ENCODE measurements around the gene MDFIC. TPM values are rescaled to one million over a fixed set of nuclear protein-coding genes. Genes with fewer than 3 reads are reported as not detected.

MDFIC gene
- total RNA-seq, 1 donor from 2014 or later: 81.9 TPM

DNA sequence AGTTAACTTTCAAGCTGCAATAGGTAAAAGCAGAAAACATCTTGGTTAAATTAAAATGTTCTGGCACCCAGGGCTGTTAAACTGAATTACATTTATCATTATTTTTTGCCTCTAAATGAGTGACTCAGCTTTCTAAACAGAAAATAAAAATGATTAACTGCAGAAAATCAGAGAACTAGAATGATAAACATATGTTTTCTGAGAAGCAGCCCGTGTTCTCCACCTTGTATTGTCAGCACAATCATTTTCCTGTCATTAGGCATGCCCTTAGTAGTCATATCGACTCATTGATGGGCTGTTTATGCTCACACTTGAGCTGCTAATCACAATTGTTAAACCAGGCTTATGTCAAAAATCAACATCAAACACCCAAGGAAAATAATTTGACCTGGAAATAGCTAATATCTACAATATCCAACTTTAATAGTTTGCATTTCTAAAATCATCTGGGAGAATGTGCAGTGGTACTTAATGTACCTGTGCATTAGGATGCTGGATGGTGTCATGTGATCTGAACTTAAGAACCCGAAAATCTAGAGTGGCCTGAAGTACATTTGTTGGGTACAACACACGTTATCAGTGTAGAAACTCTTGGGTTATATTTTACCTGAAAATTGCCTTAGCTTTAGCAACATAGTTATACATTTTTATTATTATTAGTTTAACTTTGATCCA lies 2.3 kb downstream of the MDFIC start:
- intact Hi-C loops (cut with micrococcal nuclease): loop anchor here (1.0 to 10.0 kb wide), 6 partner anchors 8 to 1288 kb away; partner anchors contain the start of gene TES

GRCh38 chr7:114925434-114925833 lies 3.5 kb downstream of the MDFIC start:
- intact Hi-C loops (cut with micrococcal nuclease): loop anchor here (10.0 kb wide), 2 partner anchors 841 to 881 kb away; no protein-coding TSS in a partner anchor

- intact Hi-C loops (cut with micrococcal nuclease): loop anchor here (10.0 kb wide), 2 partner anchors 843 to 883 kb away; no protein-coding TSS in a partner anchor
Observed at GRCh38 chr7:114928060-114928459, 6.2 kb downstream of the MDFIC start.

- intact Hi-C loops (cut with micrococcal nuclease): loop anchor here (10.0 kb wide), 2 partner anchors 845 to 885 kb away; no protein-coding TSS in a partner anchor
Observed at GRCh38 chr7:114929570-114929969, 7.7 kb downstream of the MDFIC start.

GRCh38 chr7:114930107-114930661 lies 8.3 kb downstream of the MDFIC start:
- intact Hi-C loops (cut with micrococcal nuclease): loop anchor here (2.0 kb wide), 1 partner anchor 65 kb away; no protein-coding TSS in a partner anchor

DNA sequence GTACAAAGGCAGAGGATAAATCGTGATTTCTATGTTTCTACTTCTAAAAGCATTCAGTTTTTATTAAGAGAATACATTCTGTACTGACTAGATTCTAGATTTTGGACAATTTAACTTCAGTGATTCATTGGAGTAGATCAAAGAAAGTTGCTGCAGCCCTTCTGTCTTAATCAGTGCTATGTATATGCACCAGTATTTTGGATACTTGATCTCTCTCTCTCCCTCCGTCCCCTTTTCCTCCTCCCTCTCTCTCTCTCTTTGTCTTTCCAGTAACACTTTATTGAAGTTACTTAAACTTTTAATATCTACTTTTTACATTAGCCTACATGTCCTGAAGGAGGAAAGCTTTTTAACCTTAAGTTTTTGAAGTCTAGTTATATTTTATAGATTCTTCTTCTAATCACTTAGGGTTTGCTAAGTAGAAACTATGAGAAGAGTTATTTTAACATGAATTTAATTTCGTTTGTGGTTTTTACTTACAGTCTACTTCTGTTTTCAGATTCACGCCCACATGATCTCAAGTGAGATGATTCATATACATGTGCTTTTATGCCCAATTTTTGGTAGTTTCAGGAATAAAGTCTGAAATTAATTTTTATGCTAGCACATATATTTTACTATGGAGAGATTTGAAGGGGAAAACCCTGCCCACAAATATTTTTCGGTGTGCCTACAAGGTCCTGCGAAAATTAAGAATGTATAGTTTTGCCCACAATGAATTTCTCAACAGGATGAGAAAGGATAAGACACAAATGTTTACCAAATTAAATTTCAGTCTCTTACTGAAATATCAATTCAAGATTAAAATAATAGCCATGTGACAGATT lies 9.1 kb downstream of the MDFIC start:
- intact Hi-C loops (cut with micrococcal nuclease): loop anchor here (1.0 to 2.0 kb wide), 3 partner anchors 8 to 78 kb away; no protein-coding TSS in a partner anchor

DNA sequence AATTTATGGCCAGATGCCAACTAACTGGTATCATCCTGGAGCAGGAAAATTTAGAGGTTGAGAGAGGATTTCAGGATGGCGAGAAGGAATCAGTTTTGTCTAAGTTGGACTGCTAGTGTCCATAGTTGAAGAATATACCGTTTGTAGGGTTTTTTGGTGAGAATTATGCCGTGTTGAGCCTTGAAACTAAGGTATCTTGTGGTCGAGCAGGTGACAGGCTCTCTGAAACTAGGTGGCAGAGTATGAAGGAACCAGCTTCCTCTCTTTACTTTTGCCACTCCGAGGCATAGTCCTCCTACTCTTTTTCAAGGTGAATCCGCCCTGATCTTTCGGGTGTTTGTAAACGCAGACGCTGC lies 9.7 kb downstream of the MDFIC start:
- intact Hi-C loops (cut with micrococcal nuclease): loop anchor here (1.0 to 2.0 kb wide), 3 partner anchors 8 to 78 kb away; no protein-coding TSS in a partner anchor

- intact Hi-C loops (cut with micrococcal nuclease): no loop called here
Observed at GRCh38 chr7:114932991-114933390, 11.1 kb downstream of the MDFIC start.

DNA sequence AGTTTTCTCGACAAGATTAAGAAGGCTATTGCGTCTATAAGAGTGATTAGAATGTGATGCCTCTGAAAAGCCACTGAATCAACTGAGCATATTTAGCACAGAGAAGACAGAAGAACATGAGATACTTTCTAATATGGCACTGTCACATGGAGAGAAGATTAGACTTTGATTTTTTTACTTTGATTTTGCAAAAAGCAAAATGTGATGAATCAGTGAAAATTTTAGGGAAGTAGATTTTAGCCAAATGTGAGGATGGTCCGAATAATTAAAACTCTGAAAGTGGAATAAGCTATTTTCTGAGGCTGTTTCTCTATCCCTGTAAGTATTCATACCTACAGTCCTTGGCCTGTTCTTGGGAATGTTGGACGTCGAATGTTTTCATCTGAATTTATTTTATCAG lies 11.8 kb downstream of the MDFIC start:
- intact Hi-C loops (cut with micrococcal nuclease): no loop called here

GRCh38 chr7:114934086-114934485 lies 12.2 kb downstream of the MDFIC start:
- intact Hi-C loops (cut with micrococcal nuclease): no loop called here

GRCh38 chr7:114934713-114935112 lies 12.8 kb downstream of the MDFIC start:
- intact Hi-C loops (cut with micrococcal nuclease): no loop called here

DNA sequence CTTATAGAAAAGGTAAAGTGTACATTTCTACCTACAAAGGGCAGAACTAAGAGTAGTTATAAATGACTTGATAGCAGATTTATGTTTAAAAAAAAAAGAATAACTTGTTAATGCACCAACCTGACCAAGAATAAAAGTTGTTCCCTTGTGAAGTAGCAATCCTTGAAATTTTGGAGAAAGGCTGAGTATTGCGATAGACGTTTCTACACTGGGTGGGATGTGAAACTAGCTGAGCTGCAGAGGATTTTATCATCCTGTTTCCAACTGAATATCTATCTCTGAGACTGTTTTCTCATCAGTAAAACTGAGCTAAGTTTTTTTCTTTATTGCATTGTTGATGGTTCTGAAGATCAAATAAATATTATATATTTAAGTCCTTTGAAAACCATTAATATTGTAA lies 14.6 kb downstream of the MDFIC start:
- intact Hi-C loops (cut with micrococcal nuclease): no loop called here

- intact Hi-C loops (cut with micrococcal nuclease): no loop called here
Observed at GRCh38 chr7:114937446-114937845, 15.6 kb downstream of the MDFIC start.

DNA sequence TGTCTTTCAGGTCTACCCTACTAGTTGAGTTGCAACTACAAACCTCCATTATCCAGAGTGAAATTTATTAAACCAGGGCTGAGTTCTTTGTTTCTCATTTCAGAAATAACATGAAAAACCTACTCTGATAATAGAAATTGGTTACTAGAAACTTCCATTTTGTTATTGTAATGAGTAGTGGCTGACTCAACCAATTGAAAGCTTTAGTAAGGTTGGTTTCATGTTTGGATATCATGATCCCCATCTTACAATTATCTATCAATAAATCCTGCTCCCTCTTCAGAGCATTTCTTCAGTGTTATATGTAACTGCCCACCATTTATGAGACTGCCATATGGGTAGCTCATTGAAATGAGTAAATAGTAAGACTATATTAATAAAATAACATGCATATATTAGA lies 16.9 kb downstream of the MDFIC start:
- intact Hi-C loops (cut with micrococcal nuclease): no loop called here

- intact Hi-C loops (cut with micrococcal nuclease): no loop called here
Observed at GRCh38 chr7:114939484-114940097, 17.7 kb downstream of the MDFIC start.

DNA sequence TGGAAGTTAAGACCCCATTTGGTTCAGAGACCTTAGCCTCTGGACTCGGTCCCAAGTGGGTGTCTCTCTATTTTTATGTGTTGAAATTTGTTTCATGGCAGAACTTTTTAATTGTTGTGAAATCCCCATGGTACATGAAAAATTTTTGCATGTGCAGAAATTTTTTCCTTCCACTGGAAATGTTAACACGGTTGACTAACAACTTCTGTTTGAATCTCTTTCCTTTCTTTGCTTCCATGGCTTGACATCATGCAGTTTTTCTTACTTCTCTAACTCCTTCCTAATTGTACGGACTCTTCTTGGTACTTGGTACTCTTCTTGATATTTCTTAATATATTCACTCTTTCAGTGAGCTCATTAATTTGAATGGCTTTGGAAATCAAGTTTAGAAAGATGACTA lies 18.3 kb downstream of the MDFIC start:
- intact Hi-C loops (cut with micrococcal nuclease): no loop called here

DNA sequence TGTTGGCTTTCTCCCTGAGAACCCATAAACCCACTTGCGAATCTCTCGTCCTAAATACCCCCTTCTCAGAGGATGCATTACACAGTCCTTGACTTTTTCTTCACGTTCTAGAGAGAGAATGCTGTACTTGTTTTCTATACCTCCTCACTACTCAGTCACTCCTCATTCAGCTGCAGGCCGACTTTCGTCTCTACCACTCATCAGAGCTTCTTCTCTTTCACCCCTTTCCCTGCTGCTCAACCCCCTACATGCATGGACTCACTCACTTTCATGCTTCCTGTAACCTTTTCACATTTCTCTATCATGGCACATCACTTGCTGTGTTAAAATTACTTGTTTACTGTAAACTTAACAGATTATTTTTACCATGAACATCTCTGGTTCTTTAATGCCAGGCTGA lies 19.8 kb downstream of the MDFIC start:
- intact Hi-C loops (cut with micrococcal nuclease): no loop called here

DNA sequence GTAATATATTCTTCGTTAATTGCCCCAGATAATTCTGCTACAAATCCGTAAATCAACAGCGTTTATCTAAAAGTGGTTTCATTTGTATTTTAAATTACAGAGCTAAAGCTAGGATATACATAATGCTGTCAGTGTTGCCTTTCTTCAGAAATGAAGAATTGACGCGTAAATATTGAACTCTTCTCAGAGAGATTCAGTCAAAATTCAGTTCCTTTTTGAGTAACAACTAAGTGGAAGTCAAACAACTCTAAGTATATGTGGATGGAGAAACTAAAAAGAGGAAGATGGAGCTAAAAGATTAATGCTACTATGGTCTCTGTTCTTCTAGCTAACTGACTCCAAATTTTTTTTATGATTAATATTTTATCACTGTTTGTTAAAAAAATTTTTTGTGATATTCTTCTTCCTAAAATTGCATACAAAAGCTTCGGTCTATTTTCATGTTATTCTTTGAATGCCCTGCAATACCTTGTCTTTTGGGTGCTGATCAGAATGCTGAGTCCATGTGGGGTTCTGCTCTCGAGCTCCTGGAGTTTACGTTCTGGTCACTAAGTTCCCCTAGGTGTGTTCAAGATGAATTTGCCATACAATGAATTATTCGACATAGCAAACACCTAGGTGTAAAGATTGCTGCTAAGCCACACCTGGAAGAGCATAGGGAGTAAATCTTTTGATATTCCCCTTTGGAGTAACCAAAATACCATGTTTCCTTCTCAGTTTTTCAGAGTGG lies 20.7 kb downstream of the MDFIC start:
- intact Hi-C loops (cut with micrococcal nuclease): no loop called here

- intact Hi-C loops (cut with micrococcal nuclease): no loop called here
Observed at GRCh38 chr7:114943530-114943929, 21.6 kb downstream of the MDFIC start.

DNA sequence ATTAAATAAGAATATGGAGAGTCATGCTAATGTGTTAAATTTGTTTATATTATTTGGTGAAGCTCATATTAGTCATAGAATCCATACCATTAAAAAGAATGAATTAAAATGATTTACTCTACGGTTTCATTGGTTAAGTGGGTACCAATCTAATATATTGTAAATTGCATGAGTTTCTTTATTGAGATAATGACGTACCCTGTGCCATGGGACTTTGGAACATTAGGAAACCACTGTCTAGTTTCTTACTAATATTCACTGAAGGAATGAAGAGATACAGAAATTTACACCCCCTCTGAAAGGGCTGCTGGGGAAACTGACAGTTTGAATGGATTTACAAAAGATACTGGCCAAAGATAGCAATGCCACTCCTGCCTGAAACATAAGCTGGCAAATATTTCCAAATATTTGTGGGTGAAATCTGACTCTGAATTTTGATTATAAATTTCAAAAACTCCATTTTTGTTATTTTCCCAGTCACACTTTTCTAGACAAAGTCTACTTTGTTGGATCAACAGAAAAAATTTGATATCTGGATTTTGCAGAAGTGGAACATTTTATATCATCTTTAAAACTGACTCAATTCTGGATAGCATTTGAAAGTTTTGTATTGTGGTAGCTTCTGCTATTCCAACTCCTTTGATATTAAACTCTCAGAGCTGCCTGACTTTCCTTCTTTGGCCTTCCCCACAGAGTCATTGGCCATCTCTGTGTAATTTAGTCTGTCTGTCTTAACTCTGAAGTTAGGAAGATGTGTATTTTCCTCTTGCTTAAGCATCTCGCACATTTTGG lies 22.3 kb downstream of the MDFIC start:
- intact Hi-C loops (cut with micrococcal nuclease): no loop called here

Data from T-helper 1 cell treated with Interleukin-12 subunit alpha and Interleukin-12 subunit beta and Interleukin-4 antibody, amounts not matched to agents 30 ng/mL and 1 ng/mL, for 36 hours (primary cell).